HepG2 (cell line): ENCODE results near the gene IL1RAPL1.

Experiments
- CTCF ChIP-seq: sonication (generic); formaldehyde crosslinking; IDR thresholded peaks from 2 replicates; pipeline ENCODE4 v1.5.0; 2020; ENCODE audit warnings: mild to moderate bottlenecking, missing genetic modification reagents, moderate library complexity
- EHMT2 ChIP-seq: fragments of 200-600 bp; sonication (generic); IDR thresholded peaks from 2 replicates; pipeline ENCODE4 v1.7.0; 2017; ENCODE audit warnings: antibody characterized with exemption, low read depth, low read length, borderline replicate concordance
- EP300 ChIP-seq, 3 experiments: sonication (generic) in 1 of 3; formaldehyde crosslinking in 1 of 3; IDR thresholded peaks; 2 replicates each; pipeline versions ENCODE4 v1.5.1 to v1.6.1; 2011 to 2020; ENCODE audit warnings: low read depth in 2 of 3, low read length in 2 of 3, borderline replicate concordance in 1 of 3, improper control_type of control experiment in 1 of 3, mild to moderate bottlenecking in 1 of 3, missing genetic modification reagents in 1 of 3, moderate library complexity in 1 of 3
- KDM1A ChIP-seq: IDR thresholded peaks from 2 replicates; pipeline ENCODE4 v1.6.1; 2016; ENCODE audit warnings: missing compliant biosample characterization
- NFYB ChIP-seq: sonication (generic); formaldehyde crosslinking; IDR thresholded peaks from 2 replicates; pipeline ENCODE4 v1.4.0; 2020; ENCODE audit warnings: missing genetic modification reagents
- POLR2A ChIP-seq, 2 experiments: IDR thresholded peaks; 2 replicates each; pipeline ENCODE4 v1.6.1; 2011; ENCODE audit warnings: low read depth in 2 of 2, low read length in 2 of 2, mild to moderate bottlenecking in 1 of 2, moderate library complexity in 1 of 2; ENCODE audit not compliant: insufficient read depth in 1 of 2
- POLR2AphosphoS5 ChIP-seq: IDR thresholded peaks from 2 replicates; pipeline ENCODE4 v1.6.1; 2012; ENCODE audit warnings: low read depth, low read length
- THRA ChIP-seq: sonication (generic); formaldehyde crosslinking; IDR thresholded peaks from 2 replicates; pipeline ENCODE4 v1.4.0; 2020; ENCODE audit warnings: missing genetic modification reagents, borderline replicate concordance
- ZBTB49 ChIP-seq: sonication (generic); formaldehyde crosslinking; IDR thresholded peaks from 2 replicates; pipeline ENCODE4 v1.4.0; 2020; ENCODE audit warnings: missing genetic modification reagents, borderline replicate concordance
- ZNF430 ChIP-seq: sonication (generic); formaldehyde crosslinking; IDR thresholded peaks from 2 replicates; pipeline ENCODE4 v1.9.0; 2021; ENCODE audit warnings: mild to moderate bottlenecking, missing genetic modification reagents
- ZNF549 ChIP-seq: sonication (generic); formaldehyde crosslinking; IDR thresholded peaks from 2 replicates; pipeline ENCODE4 v1.5.0; 2020; ENCODE audit warnings: missing genetic modification reagents
- ZSCAN22 ChIP-seq: sonication (generic); formaldehyde crosslinking; IDR thresholded peaks from 2 replicates; pipeline ENCODE4 v1.4.0; 2020; ENCODE audit warnings: mild to moderate bottlenecking, missing genetic modification reagents
- ZSCAN5A ChIP-seq: sonication (generic); formaldehyde crosslinking; IDR thresholded peaks from 2 replicates; pipeline ENCODE4 v1.8.0; 2022; ENCODE audit warnings: mild to moderate bottlenecking, missing genetic modification reagents, borderline replicate concordance

- no peak for TF ChIP-seq ZSCAN5A (CRISPR knock-in tag)
- no peak for TF ChIP-seq CTCF (CRISPR knock-in tag)
- no peak for TF ChIP-seq EHMT2
- TF ChIP-seq POLR2A (IDR thresholded peaks at IDR 0.05; ENCODE audit: insufficient read depth in 1 of 2, low read depth in 2 of 2, low read length in 2 of 2) = no peak
- TF ChIP-seq ZBTB49 (CRISPR knock-in tag) = no peak
- TF ChIP-seq ZNF549 (CRISPR knock-in tag) = no peak
- TF ChIP-seq THRA (CRISPR knock-in tag) = no peak
- no peak for TF ChIP-seq EP300 (IDR thresholded peaks at IDR 0.05; ENCODE audit: low read depth in 2 of 2, low read length in 2 of 2)
- no peak for TF ChIP-seq EP300 (CRISPR knock-in tag; IDR thresholded peaks at IDR 0.05; ENCODE audit: borderline replicate concordance)
- TF ChIP-seq ZNF430 (CRISPR knock-in tag) = no peak
- no peak for TF ChIP-seq POLR2AphosphoS5
- TF ChIP-seq ZSCAN22 = no peak
- no peak for TF ChIP-seq KDM1A (CRISPR knock-in tag)
- TF ChIP-seq NFYB (CRISPR knock-in tag) = no peak
Observed at GRCh38 chrX:28773807-28774206, 186.6 kb downstream of the IL1RAPL1 start.
